ENCODE data around the gene PRG3. TPM values are rescaled to one million over a fixed set of nuclear protein-coding genes. Genes with fewer than 3 reads are reported as not detected.

Gene PRG3
- total and polyA plus RNA-seq, 2 donors from 2014 or later: not detected

DNA sequence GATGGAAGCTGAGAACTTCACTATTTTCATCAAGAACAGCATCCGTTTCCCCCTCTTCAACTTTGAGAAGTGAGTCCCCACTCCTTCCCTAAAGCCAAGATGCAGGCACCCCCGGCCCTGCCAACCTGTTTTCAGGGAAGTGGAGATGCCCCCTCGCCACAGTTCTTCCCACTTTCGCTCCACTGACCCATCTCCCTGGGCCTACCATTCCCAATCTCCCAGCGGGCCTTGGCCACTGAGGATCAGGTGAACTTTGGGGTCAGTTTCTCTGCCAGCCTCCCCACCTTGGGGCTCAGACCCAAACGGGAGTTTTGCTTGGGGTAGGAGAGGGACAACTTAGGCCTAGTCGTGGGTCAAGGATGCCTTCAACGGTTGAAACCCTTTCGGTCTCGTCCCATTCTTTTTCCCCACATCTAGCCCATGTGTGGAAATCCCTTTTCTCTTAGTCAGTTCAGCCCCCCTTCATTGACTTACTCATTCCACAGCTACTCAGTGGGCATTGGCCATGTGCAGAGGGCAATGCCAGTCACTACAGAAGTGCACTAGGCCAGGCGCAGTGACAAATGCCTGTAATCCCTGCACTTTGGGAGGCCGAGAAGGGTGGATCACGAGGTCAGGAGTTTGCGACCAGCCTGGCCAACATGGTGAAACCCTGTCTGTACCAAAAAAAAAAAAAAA lies 32.2 kb downstream of the PRG3 start:
- FAIRE-seq (no peak), DNase-seq (no peak)
- H3K4me3 ChIP-seq (ENCODE audit: low read length in 3 of 3): no peak overlapping the region
- no peaks in the 10 kb centered on the region for H3K4me1 ChIP-seq (ENCODE audit: control insufficient read depth in 2 of 3, insufficient read depth in 2 of 3, low read depth in 1 of 3, low read length in 3 of 3)
- no peak for TF ChIP-seq CTCF (IDR thresholded peaks at IDR 0.05; ENCODE audit: borderline replicate concordance, extremely low read depth, insufficient read depth)
- H3K27me3 ChIP-seq (ENCODE audit: control insufficient read depth, insufficient read depth, low read length): no peaks in the 10 kb centered on the region
- intact Hi-C loops (cut with DNase I): no loop called here
- no peak overlapping the region for H3K9ac ChIP-seq (ENCODE audit: low read length in 3 of 3)
- no peaks in the 10 kb centered on the region for H3K36me3 ChIP-seq (ENCODE audit: control insufficient read depth in 2 of 3, insufficient read depth in 3 of 3, low read length in 3 of 3)
- no peak overlapping the region for H3K27ac ChIP-seq (ENCODE audit: low read depth in 2 of 2, low read length in 2 of 2)
- no peaks in the 10 kb centered on the region for H3K9me3 ChIP-seq (ENCODE audit: control insufficient read depth in 2 of 3, insufficient read depth in 1 of 3, low read length in 3 of 3)

DNA sequence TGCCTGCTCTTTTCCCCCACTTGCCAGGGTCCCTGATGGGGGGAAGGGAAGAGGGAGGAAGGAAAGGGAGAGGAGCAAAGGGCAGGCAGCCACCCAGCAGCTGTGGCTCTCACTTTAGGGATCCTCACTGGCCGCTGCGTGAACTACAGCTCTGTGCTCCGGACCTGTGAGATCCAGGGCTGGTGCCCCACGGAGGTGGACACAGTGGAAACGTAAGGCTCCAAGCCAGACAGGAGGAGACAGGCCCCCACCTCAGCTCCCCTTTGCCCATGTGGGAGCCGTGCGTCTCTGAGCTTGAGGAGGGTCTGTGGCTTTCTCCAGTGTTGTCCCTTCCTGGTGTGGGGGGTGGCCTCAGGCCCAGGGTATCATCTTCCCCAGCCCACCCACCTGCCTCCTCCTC lies 32.9 kb downstream of the PRG3 start:
- Histone ChIP-seq H3K27me3 (ENCODE audit: control insufficient read depth, insufficient read depth, low read length) (no peaks in the 10 kb centered on the region), H3K36me3 (ENCODE audit: control insufficient read depth in 2 of 3, insufficient read depth in 3 of 3, low read length in 3 of 3) (no peaks in the 10 kb centered on the region), H3K9me3 (ENCODE audit: control insufficient read depth in 2 of 3, insufficient read depth in 1 of 3, low read length in 3 of 3) (no peaks in the 10 kb centered on the region), H3K9ac (ENCODE audit: low read length in 3 of 3) (no peak overlapping the region), H3K27ac (ENCODE audit: low read depth in 2 of 2, low read length in 2 of 2) (no peak overlapping the region), H3K4me3 (ENCODE audit: low read length in 3 of 3) (no peak overlapping the region), H3K4me1 (ENCODE audit: control insufficient read depth in 2 of 3, insufficient read depth in 2 of 3, low read depth in 1 of 3, low read length in 3 of 3) (no peaks in the 10 kb centered on the region)
- DNase-seq (no peak), FAIRE-seq (no peak)
- intact Hi-C loops (cut with DNase I): no loop called here
- no peak for TF ChIP-seq CTCF (IDR thresholded peaks at IDR 0.05; ENCODE audit: borderline replicate concordance, extremely low read depth, insufficient read depth)

DNA sequence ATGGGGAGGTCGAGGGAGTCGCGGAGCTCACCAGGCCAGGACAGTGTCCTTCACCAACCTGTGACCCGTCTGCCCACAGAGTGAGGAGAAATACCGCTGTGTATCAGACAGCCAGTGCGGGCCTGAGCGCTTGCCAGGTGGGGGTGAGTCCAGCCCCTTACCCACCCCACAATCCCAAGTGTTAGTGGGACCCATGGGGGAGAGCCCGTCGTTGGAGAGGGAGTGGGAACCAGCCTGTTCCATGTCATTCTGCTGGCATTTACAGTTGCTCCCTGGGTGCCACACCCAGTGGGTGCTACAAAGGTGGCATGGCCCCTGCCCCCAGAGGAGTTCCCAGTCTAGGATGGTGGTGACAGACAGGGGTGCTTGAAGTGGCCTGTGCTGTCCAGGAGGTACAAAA lies 33.6 kb downstream of the PRG3 start:
- H3K9ac ChIP-seq (ENCODE audit: low read length in 3 of 3): no peak overlapping the region
- DNase-seq: no peak
- H3K4me3 ChIP-seq (ENCODE audit: low read length in 3 of 3): no peak overlapping the region
- H3K9me3 ChIP-seq (ENCODE audit: control insufficient read depth in 2 of 3, insufficient read depth in 1 of 3, low read length in 3 of 3): no peaks in the 10 kb centered on the region
- H3K4me1 ChIP-seq (ENCODE audit: control insufficient read depth in 2 of 3, insufficient read depth in 2 of 3, low read depth in 1 of 3, low read length in 3 of 3): no peaks in the 10 kb centered on the region
- intact Hi-C loops (cut with DNase I): no loop called here
- H3K36me3 ChIP-seq (ENCODE audit: control insufficient read depth in 2 of 3, insufficient read depth in 3 of 3, low read length in 3 of 3): no peaks in the 10 kb centered on the region
- no peaks in the 10 kb centered on the region for H3K27me3 ChIP-seq (ENCODE audit: control insufficient read depth, insufficient read depth, low read length)
- no peak for TF ChIP-seq CTCF (IDR thresholded peaks at IDR 0.05; ENCODE audit: borderline replicate concordance, extremely low read depth, insufficient read depth)
- no peak for FAIRE-seq
- H3K27ac ChIP-seq (ENCODE audit: low read depth in 2 of 2, low read length in 2 of 2): no peak overlapping the region

Measured in kidney (tissue), 14 donors.